Endodermal cell (in vitro differentiated cells): ENCODE results near the gene VCAN. TPM values are rescaled to one million over a fixed set of nuclear protein-coding genes. Genes with fewer than 3 reads are reported as not detected.

Experiments
- DNase-seq: peaks from one replicate; pipeline ENCODE4 v3.0.0-alpha.2; 2017
- H3K27ac ChIP-seq: 2 replicates; pipeline ENCODE4 v1.5.1; 2013; ENCODE audit warnings: mild to moderate bottlenecking, low read depth, low read length, moderate library complexity
- H3K27me3 ChIP-seq: 2 replicates; pipeline ENCODE4 v1.6.1; 2013; ENCODE audit warnings: mild to moderate bottlenecking, low read length, moderate library complexity; ENCODE audit not compliant: insufficient read depth, control insufficient read depth, poor library complexity, severe bottlenecking
- H3K36me3 ChIP-seq: 2 replicates; pipeline ENCODE4 v1.7.0; 2013; ENCODE audit warnings: mild to moderate bottlenecking, low read length, moderate library complexity; ENCODE audit not compliant: control insufficient read depth, insufficient read depth
- H3K4me1 ChIP-seq: one replicate; pipeline ENCODE4 v1.7.0; 2013; ENCODE audit warnings: low read length; ENCODE audit not compliant: control insufficient read depth, insufficient read depth
- H3K4me3 ChIP-seq: 2 replicates; pipeline ENCODE4 v1.5.1; 2013; ENCODE audit warnings: mild to moderate bottlenecking, low read length, moderate library complexity
- H3K9ac ChIP-seq: 2 replicates; pipeline ENCODE4 v1.6.1; 2013; ENCODE audit warnings: mild to moderate bottlenecking, low read length, moderate library complexity; ENCODE audit not compliant: poor library complexity, severe bottlenecking; ENCODE audit errors: extremely low read depth
- H3K9me3 ChIP-seq: 2 replicates; pipeline ENCODE4 v1.6.1; 2013; ENCODE audit warnings: mild to moderate bottlenecking, low read length, moderate library complexity; ENCODE audit not compliant: control insufficient read depth
- H3K27ac Mint-ChIP-seq: 2 replicates; pipeline ENCODE4 v1.8.0; 2020; ENCODE audit warnings: mixed read lengths
- H3K27me3 Mint-ChIP-seq: 2 replicates; pipeline ENCODE4 v1.8.0; 2021; ENCODE audit warnings: mild to moderate bottlenecking, mixed read lengths; ENCODE audit not compliant: insufficient read depth
- H3K36me3 Mint-ChIP-seq: 2 replicates; pipeline ENCODE4 v1.8.0; 2020; ENCODE audit warnings: low read depth, mixed read lengths
- H3K4me1 Mint-ChIP-seq: 2 replicates; pipeline ENCODE4 v1.8.0; 2020; ENCODE audit warnings: mixed read lengths
- H3K4me3 Mint-ChIP-seq: 2 replicates; pipeline ENCODE4 v1.8.0; 2020; ENCODE audit warnings: mild to moderate bottlenecking, moderate library complexity, mixed read lengths
- H3K9me3 Mint-ChIP-seq: 2 replicates; pipeline ENCODE4 v1.8.0; 2020; ENCODE audit warnings: mild to moderate bottlenecking, mixed read lengths
- CTCF ChIP-seq: fragments of 200-600 bp; sonication (generic); conservative IDR thresholded peaks from 2 replicates; pipeline ENCODE4 v1.5.0; 2021; ENCODE audit warnings: antibody characterized with exemption, mild to moderate bottlenecking
- WGBS, 2 experiments: methylation state at CpG; one replicate each; pipeline versions ENCODE4 v1.1.5 to v1.1.7; 2013; ENCODE audit warnings: missing lambda C conversion rate in 2 of 2, mixed read lengths in 1 of 2; ENCODE audit not compliant: insufficient coverage in 1 of 2, insufficient read length in 1 of 2; 5-methylcytosine and 5-hydroxymethylcytosine counted together
- total RNA-seq, 2 donors: library from RNA; stranded (reverse); fragmentation: NEBNext Ultra II Directional in 1 of 2; extraction: Animal tissue kit (Norgen Biotek cat#: 25700) in 1 of 2; gene quantifications; 2 replicates in 1 of 2; 3 replicates in 1 of 2; pipeline ENCODE4 v1.2.1, GENCODE V29; 2021

Gene VCAN
- total RNA-seq, 2 donors from 2014 or later: 363 to 397 TPM

GRCh38 chr5:83482961-83483360 lies 11.4 kb downstream of the VCAN start:
- Histone ChIP-seq H3K4me1 (no peaks in the 10 kb centered on the region), H3K9me3 (no peaks in the 10 kb centered on the region), H3K36me3 (peaks cover 33% of the 10 kb centered on the region), H3K27me3 (no peaks in the 10 kb centered on the region), H3K4me3 (no peak overlapping the region), H3K27ac (no peak overlapping the region), H3K9ac (no peak overlapping the region)
- H3K4me1 Mint-ChIP-seq: peaks cover 36% of the 10 kb centered on the region
- no peak for TF ChIP-seq CTCF
- H3K27me3 Mint-ChIP-seq: no peaks in the 10 kb centered on the region
- H3K27ac Mint-ChIP-seq: no peak overlapping the region
- H3K4me3 Mint-ChIP-seq: no peak overlapping the region
- H3K36me3 Mint-ChIP-seq: peaks cover 63% of the 10 kb centered on the region
- 91 to 100% methylated on average over 1 of the region's 1 CpG for WGBS, 2 experiments
- H3K9me3 Mint-ChIP-seq: peaks cover 3% of the 10 kb centered on the region
- DNase-seq: no peak

- H3K4me1 Mint-ChIP-seq: peaks cover 42% of the 10 kb centered on the region
- 87 to 91% methylated on average over 1 of the region's 2 CpGs for WGBS, 2 experiments
- no peak overlapping the region for H3K4me3 ChIP-seq
- TF ChIP-seq CTCF: no peak
- no peak for DNase-seq
- peaks cover 23% of the 10 kb centered on the region for H3K36me3 ChIP-seq
- H3K27ac Mint-ChIP-seq: no peak overlapping the region
- no peak overlapping the region for H3K9ac ChIP-seq
- H3K27ac ChIP-seq: no peak overlapping the region
- no peaks in the 10 kb centered on the region for H3K4me1 ChIP-seq
- H3K36me3 Mint-ChIP-seq: peaks cover 56% of the 10 kb centered on the region
- H3K27me3 Mint-ChIP-seq: no peaks in the 10 kb centered on the region
- H3K9me3 Mint-ChIP-seq: no peaks in the 10 kb centered on the region
- H3K27me3 ChIP-seq: no peaks in the 10 kb centered on the region
- no peaks in the 10 kb centered on the region for H3K9me3 ChIP-seq
- H3K4me3 Mint-ChIP-seq: no peak overlapping the region
These were observed 12.8 kb downstream of the VCAN start for GRCh38 chr5:83484294-83484693.

- H3K27me3 Mint-ChIP-seq: peaks cover 7% of the 10 kb centered on the region
- H3K9ac ChIP-seq: no peak overlapping the region
- H3K27ac Mint-ChIP-seq: no peak overlapping the region
- peaks cover 35% of the 10 kb centered on the region for H3K36me3 ChIP-seq
- DNase-seq: peak; percentile 59
- peak; percentile 15 for TF ChIP-seq CTCF
- H3K27me3 ChIP-seq: no peaks in the 10 kb centered on the region
- whole genome bisulfite sequencing, 2 experiments: 99% methylated on average over 4 of the region's 4 CpGs; no CpG with 5 or more reads in 1 of the 2 experiments
- H3K4me1 ChIP-seq: no peaks in the 10 kb centered on the region
- peaks cover 34% of the 10 kb centered on the region for H3K4me1 Mint-ChIP-seq
- no peak overlapping the region for H3K27ac ChIP-seq
- no peak overlapping the region for H3K4me3 Mint-ChIP-seq
- H3K9me3 Mint-ChIP-seq: no peaks in the 10 kb centered on the region
- no peaks in the 10 kb centered on the region for H3K9me3 ChIP-seq
- H3K36me3 Mint-ChIP-seq: peaks cover 57% of the 10 kb centered on the region
- H3K4me3 ChIP-seq: no peak overlapping the region
These were observed 14.3 kb downstream of the VCAN start for GRCh38 chr5:83485842-83486241.
